Activated naive CD4-positive, alpha-beta T cell treated with Interleukin-2 at 50 U/mL for 16 hours (primary cell): ENCODE results near the gene FAM83F.
"Not testable (repeated sequence)": the region's sequence is repeated elsewhere in the genome, so short reads cannot be mapped to it uniquely, and the experiment has no call there.

ENCODE experiments used
- DNase-seq: peaks from one replicate; pipeline ENCODE4 v3.0.0-alpha.2; 2020

The FAM83F gene

GRCh38 chr22:40019100-40019499 lies 24.3 kb downstream of the FAM83F start:
- no peak for DNase-seq

DNA sequence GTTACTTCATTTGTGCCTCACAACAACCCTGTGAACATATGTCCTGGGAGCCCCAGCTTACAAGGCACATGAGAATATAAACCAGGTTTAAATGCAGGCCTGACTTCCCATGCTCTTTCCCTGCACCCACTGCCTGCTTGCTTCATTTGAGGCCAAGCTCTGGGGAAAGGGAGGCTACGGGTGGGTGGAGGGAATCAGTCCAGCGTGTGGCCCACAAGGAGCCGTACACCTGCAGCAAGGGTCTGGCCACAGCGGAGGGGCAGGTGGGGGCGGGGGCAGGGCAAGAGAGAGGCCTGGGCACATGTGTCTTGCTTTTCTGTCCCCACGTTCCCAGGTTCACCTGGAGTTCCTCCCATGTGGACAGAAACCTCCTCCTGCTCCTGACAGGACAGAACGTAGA lies 26.2 kb downstream of the FAM83F start:
- no peak for DNase-seq

- DNase-seq: no peak
These were observed 26.7 kb downstream of the FAM83F start for GRCh38 chr22:40021401-40022000.

DNA sequence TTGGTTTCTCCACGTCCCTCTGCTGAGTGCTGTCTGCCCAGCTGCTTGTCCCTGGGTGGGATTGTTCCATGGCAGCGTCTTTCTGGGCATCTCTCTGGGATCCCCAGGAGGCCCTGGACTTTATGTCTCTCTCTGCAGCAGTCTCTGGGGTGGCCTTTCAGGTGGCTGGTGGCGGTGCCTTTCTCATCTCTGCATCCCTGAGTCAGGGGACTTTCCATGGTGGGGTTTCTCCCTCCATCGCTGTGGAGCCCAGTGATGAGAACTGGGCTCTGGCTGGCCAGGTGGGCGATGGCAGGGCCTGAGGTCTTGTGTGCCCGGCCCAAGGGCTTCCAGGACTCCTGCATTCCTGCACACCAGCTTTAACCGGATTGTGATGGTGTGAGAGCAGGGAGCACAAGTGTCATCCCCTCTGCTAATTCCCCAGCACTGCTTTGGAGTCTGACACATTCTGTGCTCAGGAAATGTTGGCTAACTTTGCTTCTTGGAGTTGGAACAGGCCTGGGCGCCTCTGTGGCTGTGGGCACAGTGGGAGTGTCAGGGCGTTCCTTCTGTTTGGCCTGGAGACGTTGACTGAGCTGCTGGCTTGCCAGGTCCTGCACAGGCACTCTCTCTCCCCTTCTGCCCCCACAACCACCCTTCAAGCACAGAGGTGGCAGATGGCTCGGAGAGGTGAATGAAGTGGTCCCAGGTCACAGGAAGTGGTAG lies 27.9 kb downstream of the FAM83F start:
- DNase-seq: no peak

GRCh38 chr22:40023341-40023841 lies 28.6 kb downstream of the FAM83F start:
- no peak for DNase-seq

- DNase-seq: peak; percentile 65
These were observed 29.7 kb downstream of the FAM83F start for GRCh38 chr22:40024201-40025061.

DNA sequence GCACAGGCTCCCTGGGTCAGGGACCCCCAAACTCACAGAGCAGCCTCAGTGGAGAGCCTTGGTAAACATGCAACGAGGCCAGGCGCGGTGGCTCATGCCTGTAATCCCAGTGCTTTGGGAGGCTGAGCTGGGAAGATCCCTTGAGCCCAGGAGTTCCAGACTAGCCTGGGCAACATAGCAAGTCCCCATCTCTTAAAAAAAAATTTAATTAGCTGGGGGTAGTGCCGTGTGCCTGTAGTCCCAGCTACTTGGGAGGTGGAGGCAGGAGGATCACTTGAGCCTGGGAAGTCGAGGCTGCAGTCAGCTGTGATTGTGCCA lies 30.3 kb downstream of the FAM83F start:
- DNase-seq: not testable (repeated sequence)

GRCh38 chr22:40025856-40026255 lies 31.1 kb downstream of the FAM83F start:
- no peak for DNase-seq

- DNase-seq: no peak
These were observed 31.9 kb downstream of the FAM83F start for GRCh38 chr22:40026641-40027040.

- DNase-seq: no peak
These were observed 32.7 kb downstream of the FAM83F start for GRCh38 chr22:40027191-40028097.

DNA sequence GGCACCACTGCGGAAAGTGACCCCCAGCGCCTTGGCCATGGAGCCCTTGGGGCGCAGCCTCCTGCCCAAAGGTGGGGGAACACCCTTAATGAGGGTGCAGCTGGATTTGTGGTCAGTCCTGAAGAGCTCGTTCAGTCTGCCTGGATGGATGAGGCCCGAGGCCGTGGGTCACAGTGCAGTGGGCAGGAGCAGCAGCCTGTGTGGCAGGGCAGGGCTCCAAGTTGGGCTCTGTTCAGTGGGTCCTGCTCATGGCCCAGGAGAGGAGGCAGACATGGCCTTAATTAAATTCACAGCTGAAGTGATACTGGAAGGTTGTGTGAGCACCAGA lies 33.3 kb downstream of the FAM83F start:
- DNase-seq: no peak

- no peak for DNase-seq
These were observed 34.6 kb downstream of the FAM83F start for GRCh38 chr22:40029189-40029890.

- no peak for DNase-seq
These were observed 35.4 kb downstream of the FAM83F start for GRCh38 chr22:40030026-40030757.

GRCh38 chr22:40030758-40031095 lies 36.0 kb downstream of the FAM83F start:
- no peak for DNase-seq

GRCh38 chr22:40031766-40032470 lies 37.2 kb downstream of the FAM83F start:
- no peak for DNase-seq

DNA sequence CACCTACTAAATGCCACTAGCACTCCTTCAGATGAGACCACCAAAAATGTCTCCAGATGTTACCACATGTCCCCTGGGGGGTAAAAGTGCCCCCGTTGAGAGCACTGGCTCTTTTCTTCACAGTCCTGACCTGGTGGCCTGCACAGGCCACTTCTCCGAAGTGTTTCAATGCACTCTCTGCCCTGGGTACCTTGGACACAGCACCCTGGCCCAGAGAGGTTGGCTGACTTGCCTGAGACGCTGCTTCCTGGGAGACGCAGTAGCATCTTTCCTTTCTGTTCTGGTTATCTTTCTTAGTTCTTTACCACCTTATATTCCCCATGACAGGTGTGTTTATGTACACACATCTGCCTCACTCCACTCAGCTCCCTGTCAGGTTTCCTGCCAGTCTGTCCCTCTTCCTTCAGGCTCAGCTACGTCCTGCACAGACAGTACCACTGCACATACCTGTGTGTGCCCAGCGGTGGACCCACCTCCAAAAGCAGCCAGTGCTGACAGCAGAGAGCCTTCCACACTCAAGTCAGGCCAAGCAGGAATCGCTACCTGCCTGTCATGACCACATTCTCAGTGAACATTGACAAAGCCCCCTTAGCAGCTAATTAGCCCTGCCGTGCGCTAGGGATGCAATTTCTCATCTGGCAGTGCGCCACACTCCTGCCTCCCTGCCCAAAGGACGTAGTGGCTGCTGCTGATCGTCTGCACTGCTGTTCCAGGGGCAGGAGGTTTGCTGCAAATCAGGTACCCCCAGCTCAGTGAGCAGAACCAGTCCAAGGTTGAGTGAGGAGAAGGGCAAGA lies 39.0 kb downstream of the FAM83F start:
- no peak for DNase-seq

DNA sequence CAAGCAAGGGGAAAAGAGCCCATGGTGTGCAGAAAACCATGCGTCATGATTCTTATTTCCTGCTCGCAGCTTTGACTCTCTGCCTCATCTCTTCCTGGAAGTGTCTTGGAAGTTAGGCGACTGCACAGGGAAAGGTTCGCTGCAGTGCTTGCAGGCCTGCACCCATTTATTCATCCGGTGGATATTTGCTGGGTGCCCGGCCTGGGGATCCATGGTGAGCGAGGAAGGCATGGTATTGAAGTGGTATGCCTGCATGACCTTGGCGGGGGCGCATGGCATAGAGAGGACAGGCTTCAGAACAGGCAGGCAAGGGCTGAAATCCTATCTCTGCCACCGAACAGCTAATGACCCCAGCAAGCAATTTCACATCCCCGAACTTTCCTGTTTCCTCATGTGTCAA lies 40.6 kb downstream of the FAM83F start:
- DNase-seq: no peak

DNA sequence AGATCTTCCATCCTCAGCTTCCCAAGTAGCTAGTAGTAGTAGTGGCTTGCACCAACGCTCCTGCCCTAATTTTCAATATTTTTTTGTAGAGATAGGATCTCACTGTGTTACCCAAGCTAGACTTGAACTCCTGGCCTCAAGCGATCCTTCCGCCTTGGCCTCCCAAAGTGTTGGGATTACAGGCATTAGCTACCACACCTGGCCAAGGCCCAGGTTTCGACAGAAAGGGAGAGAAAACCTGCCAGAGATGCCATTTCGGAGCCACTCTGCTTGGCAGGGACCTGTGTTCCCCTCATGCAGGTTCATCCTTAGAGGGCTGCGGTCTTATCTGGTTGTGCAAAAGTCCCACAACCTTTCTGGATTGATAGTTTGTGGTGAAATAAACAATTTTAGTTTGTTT lies 41.4 kb downstream of the FAM83F start:
- DNase-seq: no peak

- DNase-seq: peak; percentile 49
These were observed 42.0 kb downstream of the FAM83F start for GRCh38 chr22:40036591-40037225.

- no peak for DNase-seq
These were observed 42.6 kb downstream of the FAM83F start for GRCh38 chr22:40037320-40037719.
